Subcutaneous abdominal adipose tissue (tissue), 5 donors: ENCODE measurements around the gene BID.
A peak's percentile ranks its signal among the peaks of the same experiment; 100 is the strongest.

ENCODE experiments used
- H3K27ac ChIP-seq: one replicate; pipeline ENCODE4 v1.7.0; 2013; ENCODE audit warnings: low read depth, mild to moderate bottlenecking, inconsistent platforms, low read length, moderate library complexity
- H3K27me3 ChIP-seq, 5 donors: one replicate each; pipeline ENCODE4 v1.7.0; 2013; ENCODE audit warnings: low read length in 5 of 5, inconsistent platforms in 1 of 5; ENCODE audit not compliant: control insufficient read depth in 5 of 5, insufficient read depth in 4 of 5
- H3K36me3 ChIP-seq, 5 donors: one replicate each; pipeline ENCODE4 v1.7.0; 2013; ENCODE audit warnings: low read length in 5 of 5; ENCODE audit not compliant: control insufficient read depth in 5 of 5, insufficient read depth in 5 of 5
- H3K4me1 ChIP-seq, 5 donors: one replicate each; pipeline ENCODE4 v1.7.0; 2013; ENCODE audit warnings: low read length in 5 of 5, mild to moderate bottlenecking in 3 of 5, moderate library complexity in 1 of 5; ENCODE audit not compliant: control insufficient read depth in 5 of 5, insufficient read depth in 5 of 5
- H3K4me3 ChIP-seq, 5 donors: one replicate each; pipeline ENCODE4 v1.7.0; 2013; ENCODE audit warnings: low read length in 5 of 5, low read depth in 1 of 5
- H3K9ac ChIP-seq, 5 donors: one replicate each; pipeline ENCODE4 v1.7.0; 2013; ENCODE audit warnings: low read length in 5 of 5, mild to moderate bottlenecking in 4 of 5, moderate library complexity in 3 of 5
- H3K9me3 ChIP-seq, 5 donors: one replicate each; pipeline ENCODE4 v1.7.0; 2013; ENCODE audit warnings: low read length in 5 of 5; ENCODE audit not compliant: control insufficient read depth in 5 of 5
- donor health status: healthy.
- donor health status: healthy.
- donor health status: healthy.
- donor health status: healthy.
- donor health status: healthy.

BID gene

DNA sequence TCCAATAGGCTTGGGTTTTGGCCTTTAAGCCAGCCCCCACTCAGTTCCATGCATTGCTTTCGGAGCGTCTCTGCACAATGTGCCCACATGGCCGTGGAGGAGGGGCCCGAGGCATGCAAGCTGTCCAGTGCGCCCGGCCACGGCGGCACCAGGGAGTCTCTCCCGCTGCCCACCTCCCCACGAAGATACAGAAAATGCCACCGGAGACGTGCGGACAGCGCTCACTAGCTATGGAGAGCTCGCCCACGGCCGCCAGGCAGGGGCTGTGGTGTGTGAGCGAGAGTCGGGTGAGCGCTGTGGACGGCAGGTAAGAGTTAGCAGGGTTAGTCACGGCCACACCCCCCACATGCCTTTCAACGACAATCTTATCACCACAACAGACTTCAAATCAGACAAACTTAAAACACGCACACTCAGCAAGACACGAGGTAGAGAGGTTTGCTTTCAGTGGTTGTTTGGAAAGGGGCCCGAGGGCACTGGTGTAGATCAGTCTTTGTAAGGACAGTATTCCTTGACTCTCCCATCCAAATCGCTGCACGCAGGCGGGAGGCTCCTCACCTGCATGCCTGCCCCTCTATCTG lies 18.7 kb upstream of the BID start:
- Histone ChIP-seq H3K36me3 (peaks cover 0 to 63% (median 53%) of the 10 kb centered on the region in 5 donors), H3K4me3 (no peak overlapping the region), H3K27me3 (no peaks in the 10 kb centered on the region), H3K27ac (no peak overlapping the region), H3K4me1 (no peaks in the 10 kb centered on the region), H3K9ac (no peak overlapping the region), H3K9me3 (no peaks in the 10 kb centered on the region)

- Histone ChIP-seq H3K36me3 (peaks cover 0 to 59% (median 54%) of the 10 kb centered on the region in 5 donors), H3K9ac (no peak overlapping the region), H3K9me3 (no peaks in the 10 kb centered on the region), H3K27ac (no peak overlapping the region), H3K27me3 (no peaks in the 10 kb centered on the region), H3K4me3 (no peak overlapping the region), H3K4me1 (peaks cover 0 to 3% (median 2%) of the 10 kb centered on the region in 5 donors)
Observed at GRCh38 chr22:17792299-17792698, 18.0 kb upstream of the BID start.

DNA sequence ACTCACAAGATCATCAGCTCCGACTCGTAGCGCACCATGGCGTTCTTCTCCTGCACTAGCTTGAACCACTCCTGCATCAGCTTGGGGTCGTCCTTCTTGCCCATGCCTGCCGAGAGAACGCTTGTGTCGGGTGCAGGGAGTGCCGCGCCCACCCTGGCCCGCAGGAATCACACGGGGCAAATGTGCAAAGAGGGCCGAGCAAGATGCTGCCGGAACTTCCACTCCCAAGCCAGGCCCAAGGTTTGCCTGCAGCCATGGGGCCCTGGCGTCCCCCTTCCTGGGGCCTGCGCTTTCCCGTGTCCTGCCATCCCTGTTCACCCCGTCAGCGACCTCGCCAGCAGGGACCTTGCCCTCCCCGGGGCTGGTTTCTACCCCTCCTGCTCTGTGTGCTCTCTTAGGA lies 16.9 kb upstream of the BID start:
- Histone ChIP-seq H3K4me1 (peaks cover 1 to 14% (median 12%) of the 10 kb centered on the region in 5 donors), H3K9me3 (no peaks in the 10 kb centered on the region), H3K4me3 (no peak overlapping the region), H3K27me3 (no peaks in the 10 kb centered on the region), H3K27ac (no peak overlapping the region), H3K9ac (no peak overlapping the region), H3K36me3 (peaks cover 0 to 56% (median 44%) of the 10 kb centered on the region in 5 donors)

- no peak overlapping the region for H3K27ac ChIP-seq
- peaks cover 0 to 44% (median 34%) of the 10 kb centered on the region in 5 donors for H3K36me3 ChIP-seq
- no peak overlapping the region for H3K9ac ChIP-seq
- H3K4me3 ChIP-seq: no peak overlapping the region
- peaks cover 1 to 20% (median 12%) of the 10 kb centered on the region in 5 donors for H3K4me1 ChIP-seq
- no peaks in the 10 kb centered on the region for H3K9me3 ChIP-seq
- no peaks in the 10 kb centered on the region for H3K27me3 ChIP-seq
Observed at GRCh38 chr22:17789379-17790200, 15.3 kb upstream of the BID start.

GRCh38 chr22:17788528-17789378 lies 14.5 kb upstream of the BID start:
- peaks cover 0 to 40% (median 33%) of the 10 kb centered on the region in 5 donors for H3K36me3 ChIP-seq

GRCh38 chr22:17787716-17788330 lies 13.6 kb upstream of the BID start:
- H3K4me1 ChIP-seq: peaks cover 1 to 20% (median 12%) of the 10 kb centered on the region in 5 donors
- H3K9ac ChIP-seq: no peak overlapping the region
- H3K4me3 ChIP-seq: no peak overlapping the region
- H3K27me3 ChIP-seq: no peaks in the 10 kb centered on the region
- peaks cover 0 to 38% (median 33%) of the 10 kb centered on the region in 5 donors for H3K36me3 ChIP-seq
- H3K9me3 ChIP-seq: no peaks in the 10 kb centered on the region
- no peak overlapping the region for H3K27ac ChIP-seq

More at GRCh38 chr22:17788528-17789378, 14.5 kb upstream of the BID start:
- no peaks in the 10 kb centered on the region for H3K27me3 ChIP-seq
- H3K9ac ChIP-seq: no peak overlapping the region
- no peaks in the 10 kb centered on the region for H3K9me3 ChIP-seq
- peaks cover 1 to 20% (median 12%) of the 10 kb centered on the region in 5 donors for H3K4me1 ChIP-seq
- H3K27ac ChIP-seq: no peak overlapping the region
- no peak overlapping the region for H3K4me3 ChIP-seq

GRCh38 chr22:17787241-17787640 lies 13.0 kb upstream of the BID start:
- Histone ChIP-seq H3K9me3 (no peaks in the 10 kb centered on the region), H3K27me3 (peaks cover 0 to 2% (median 0%) of the 10 kb centered on the region in 5 donors), H3K9ac (no peak overlapping the region), H3K4me1 (peaks cover 1 to 21% (median 13%) of the 10 kb centered on the region in 5 donors), H3K36me3 (peaks cover 0 to 37% (median 33%) of the 10 kb centered on the region in 5 donors), H3K4me3 (no peak overlapping the region), H3K27ac (peak overlapping the region; percentile 2)

DNA sequence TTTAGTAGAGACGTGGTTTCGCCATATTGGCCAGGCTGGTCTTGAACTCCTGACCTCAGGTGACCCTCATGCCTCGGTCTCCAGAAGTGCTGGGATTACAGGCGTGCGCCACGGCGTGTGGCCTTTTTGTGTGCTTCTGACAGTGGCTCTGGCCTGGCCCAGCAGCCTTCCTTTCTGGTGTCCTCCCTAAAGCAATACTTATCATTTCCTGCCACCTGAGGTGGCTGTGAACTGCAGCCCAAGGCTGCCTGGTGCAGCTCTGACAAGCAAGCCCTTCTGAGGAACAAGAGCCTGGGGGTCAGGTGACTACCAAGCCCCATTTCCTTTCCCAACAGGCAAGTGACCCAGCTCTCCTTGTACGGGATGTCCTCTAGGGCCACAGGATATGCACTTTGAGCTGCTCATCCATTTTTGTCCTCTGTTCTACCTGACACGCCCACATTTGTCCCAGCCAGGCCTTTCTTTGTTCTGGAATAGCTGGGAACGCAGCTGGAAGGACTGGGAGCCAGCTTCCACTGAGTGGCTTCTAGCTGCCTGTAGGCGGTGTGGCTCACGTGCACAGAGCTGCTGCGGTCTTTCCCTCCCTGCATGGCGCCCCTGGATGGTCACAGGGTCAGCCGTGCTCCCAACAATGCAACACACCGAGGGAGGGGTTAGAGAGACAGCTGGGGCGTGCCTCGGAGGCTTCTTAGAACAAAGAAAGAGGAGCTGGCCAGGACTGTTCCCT lies 12.3 kb upstream of the BID start:
- Histone ChIP-seq H3K27ac (peak overlapping the region; percentile 2), H3K9ac (no peak overlapping the region), H3K9me3 (no peaks in the 10 kb centered on the region), H3K27me3 (peaks cover 0 to 4% (median 0%) of the 10 kb centered on the region in 5 donors), H3K36me3 (peaks cover 0 to 34% (median 32%) of the 10 kb centered on the region in 5 donors), H3K4me3 (no peak overlapping the region), H3K4me1 (peaks cover 3 to 27% (median 19%) of the 10 kb centered on the region in 5 donors)
